Effector memory CD4-positive, alpha-beta T cell (primary cell): Measurements from ENCODE around the gene THRA.

Experiments
- DNase-seq, 3 donors: peaks; one replicate each; pipeline ENCODE4 v3.0.0-alpha.2; 2020
- H3K27ac ChIP-seq: 2 replicates; pipeline ENCODE4 v1.7.0; 2013; ENCODE audit warnings: mild to moderate bottlenecking, low read length, moderate library complexity; ENCODE audit not compliant: insufficient read depth, poor library complexity, severe bottlenecking
- H3K27me3 ChIP-seq: replicated peaks from 2 replicates; pipeline ENCODE4 v1.7.0; 2013; ENCODE audit warnings: mild to moderate bottlenecking, low read length; ENCODE audit not compliant: insufficient read depth, control insufficient read depth, poor library complexity, severe bottlenecking
- H3K36me3 ChIP-seq: 2 replicates; pipeline ENCODE4 v1.7.0; 2013; ENCODE audit warnings: mild to moderate bottlenecking, low read length, moderate library complexity; ENCODE audit not compliant: control insufficient read depth, insufficient read depth
- H3K4me1 ChIP-seq: 2 replicates; pipeline ENCODE4 v1.7.0; 2013; ENCODE audit warnings: low read length, mild to moderate bottlenecking; ENCODE audit not compliant: control insufficient read depth, insufficient read depth, poor library complexity, severe bottlenecking
- H3K4me3 ChIP-seq: 2 replicates; pipeline ENCODE4 v1.7.0; 2013; ENCODE audit warnings: low read length, low read depth, mild to moderate bottlenecking; ENCODE audit not compliant: insufficient read depth, poor library complexity, severe bottlenecking
- H3K9me3 ChIP-seq: 2 replicates; pipeline ENCODE4 v1.7.0; 2013; ENCODE audit warnings: mild to moderate bottlenecking, low read length, moderate library complexity; ENCODE audit not compliant: control insufficient read depth

THRA gene

DNA sequence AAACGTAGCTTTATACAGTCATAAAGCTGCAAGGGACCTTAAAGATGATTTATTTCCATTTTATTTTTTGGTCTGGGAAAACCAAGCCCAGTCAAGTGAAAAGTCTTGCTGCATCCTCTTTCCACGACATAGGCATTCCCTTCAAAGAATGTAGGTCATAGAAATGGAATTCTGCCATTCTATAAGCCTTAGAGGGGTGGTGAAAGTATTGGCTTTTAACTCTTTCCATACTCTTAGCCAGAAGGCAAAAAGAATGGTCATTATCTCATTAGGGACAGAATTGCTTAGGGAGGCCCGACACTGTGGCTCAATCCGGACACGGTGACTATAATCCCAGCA is 51.1 kb downstream of the THRA start:
- peak overlapping the region; percentile 63 for H3K27ac ChIP-seq
- H3K36me3 ChIP-seq = no peaks in the 10 kb centered on the region
- H3K4me3 ChIP-seq = no peak overlapping the region
- no peaks in the 10 kb centered on the region for H3K9me3 ChIP-seq
- no peaks in the 10 kb centered on the region for H3K27me3 ChIP-seq
- H3K4me1 ChIP-seq = peaks cover 45% of the 10 kb centered on the region
- DNase-seq = no peak

GRCh38 chr17:40115101-40115436 is 52.3 kb downstream of the THRA start:
- Histone ChIP-seq H3K4me3 (no peak overlapping the region), H3K27ac (no peak overlapping the region)
- DNase-seq = no peak

GRCh38 chr17:40121181-40122135 is 58.7 kb downstream of the THRA start, which contains the start of gene MSL1:
MSL1 (plus strand) TSS chr17:40121971; CDS start chr17:40122613, 642 bp downstream.
- Histone ChIP-seq H3K27me3 (no peaks in the 10 kb centered on the region), H3K27ac (peak within 1 kb of the TSS; percentile 80), H3K4me3 (peak within 1 kb of the TSS; percentile 92), H3K36me3 (peaks cover 7% of the 10 kb centered on the region), H3K4me1 (peaks cover 11% of the 10 kb centered on the region), H3K9me3 (no peaks in the 10 kb centered on the region)
- DNase-seq = peak; percentile 79 to 82 (median 80)

More at GRCh38 chr17:40115101-40115436, 52.3 kb downstream of the THRA start:
- Histone ChIP-seq H3K4me1 (peaks cover 33% of the 10 kb centered on the region), H3K27me3 (no peaks in the 10 kb centered on the region), H3K9me3 (no peaks in the 10 kb centered on the region), H3K36me3 (no peaks in the 10 kb centered on the region)

DNA sequence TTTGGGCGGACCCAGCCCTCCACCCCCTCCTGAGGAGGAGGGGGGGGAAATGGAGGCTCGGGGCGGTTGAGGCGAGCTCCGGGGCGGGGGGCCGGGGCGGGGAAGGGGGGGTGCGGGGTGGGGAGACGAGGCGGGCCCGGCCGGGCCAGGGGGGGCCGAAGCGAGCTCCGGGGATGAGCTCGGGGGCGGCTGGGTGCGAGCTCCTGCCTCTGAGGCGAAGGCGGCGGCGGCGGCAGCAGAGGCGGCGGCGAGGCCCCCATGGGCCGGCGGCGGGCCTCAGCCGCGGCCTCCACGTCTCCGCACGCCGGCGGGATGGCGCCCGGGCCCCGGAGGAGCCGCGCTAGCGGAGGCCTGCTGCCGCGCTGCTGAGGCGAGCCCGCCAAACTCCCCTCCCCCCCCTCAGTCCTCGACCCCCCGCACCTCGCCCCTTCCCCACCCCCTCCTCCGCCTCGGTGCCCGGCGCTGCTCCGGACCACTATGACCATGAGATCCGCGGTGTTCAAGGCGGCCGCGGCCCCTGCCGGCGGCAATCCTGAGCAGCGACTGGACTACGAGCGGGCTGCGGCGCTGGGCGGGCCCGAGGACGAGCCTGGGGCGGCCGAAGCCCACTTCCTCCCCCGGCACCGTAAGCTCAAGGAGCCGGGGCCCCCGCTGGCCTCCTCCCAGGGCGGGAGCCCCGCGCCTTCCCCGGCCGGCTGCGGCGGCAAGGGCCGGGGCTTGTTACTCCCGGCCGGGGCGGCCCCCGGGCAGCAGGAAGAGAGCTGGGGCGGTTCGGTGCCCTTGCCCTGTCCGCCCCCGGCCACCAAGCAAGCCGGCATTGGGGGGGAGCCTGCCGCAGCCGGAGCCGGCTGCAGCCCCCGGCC is 59.6 kb downstream of the THRA start:
- peak in 1 of 3 donors; percentile 43 for DNase-seq
- peak overlapping the region; percentile 92 for H3K4me3 ChIP-seq
- H3K9me3 ChIP-seq = no peaks in the 10 kb centered on the region
- peaks cover 11% of the 10 kb centered on the region for H3K4me1 ChIP-seq
- H3K36me3 ChIP-seq = peaks cover 8% of the 10 kb centered on the region
- no peaks in the 10 kb centered on the region for H3K27me3 ChIP-seq
- H3K27ac ChIP-seq = peak overlapping the region; percentile 80

GRCh38 chr17:40122999-40123810 is 60.4 kb downstream of the THRA start:
- peak overlapping the region; percentile 88 for H3K4me3 ChIP-seq
- H3K27ac ChIP-seq = peak overlapping the region; percentile 80
- no peaks in the 10 kb centered on the region for H3K9me3 ChIP-seq
- DNase-seq = peak in 2 of 3 donors; percentile 27 to 43
- H3K36me3 ChIP-seq = peaks cover 15% of the 10 kb centered on the region
- no peaks in the 10 kb centered on the region for H3K27me3 ChIP-seq
- H3K4me1 ChIP-seq = peaks cover 11% of the 10 kb centered on the region

- no peaks in the 10 kb centered on the region for H3K27me3 ChIP-seq
- peaks cover 15% of the 10 kb centered on the region for H3K36me3 ChIP-seq
- peaks cover 11% of the 10 kb centered on the region for H3K4me1 ChIP-seq
- H3K4me3 ChIP-seq = peak overlapping the region; percentile 88
- DNase-seq = no peak
- H3K9me3 ChIP-seq = no peaks in the 10 kb centered on the region
- H3K27ac ChIP-seq = peak overlapping the region; percentile 80
Measured at GRCh38 chr17:40123811-40124114, 61.0 kb downstream of the THRA start.

- peaks cover 11% of the 10 kb centered on the region for H3K4me1 ChIP-seq
- DNase-seq = no peak
- peaks cover 21% of the 10 kb centered on the region for H3K36me3 ChIP-seq
- peak overlapping the region; percentile 88 for H3K4me3 ChIP-seq
- H3K27ac ChIP-seq = peak overlapping the region; percentile 80
- H3K27me3 ChIP-seq = no peaks in the 10 kb centered on the region
- no peaks in the 10 kb centered on the region for H3K9me3 ChIP-seq
Measured at GRCh38 chr17:40124279-40125141, 61.7 kb downstream of the THRA start.

DNA sequence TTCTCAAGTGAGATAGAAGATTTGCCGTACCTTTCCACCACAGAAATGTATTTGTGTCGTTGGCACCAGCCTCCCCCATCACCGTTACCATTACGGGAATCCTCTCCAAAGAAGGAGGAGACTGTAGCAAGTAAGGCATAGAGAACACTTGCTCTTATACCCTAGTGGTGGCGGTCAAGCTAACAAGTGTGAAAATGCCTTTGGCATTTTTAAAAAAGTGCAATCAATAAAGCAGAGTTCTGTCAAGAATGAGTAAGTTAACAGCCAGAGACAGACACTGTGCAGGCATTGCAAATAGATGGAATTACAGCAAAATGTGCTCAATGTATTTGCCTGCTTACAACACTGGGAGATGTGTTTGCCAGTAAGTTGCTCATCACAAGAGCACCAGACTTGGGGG is 66.7 kb downstream of the THRA start:
- H3K36me3 ChIP-seq = peaks cover 64% of the 10 kb centered on the region
- no peaks in the 10 kb centered on the region for H3K27me3 ChIP-seq
- no peak overlapping the region for H3K4me3 ChIP-seq
- H3K9me3 ChIP-seq = no peaks in the 10 kb centered on the region
- DNase-seq = no peak
- H3K4me1 ChIP-seq = no peaks in the 10 kb centered on the region
- no peak overlapping the region for H3K27ac ChIP-seq
